AG09319 (cell line): ENCODE results near the gene TBX5.

Experiments used
- DNase-seq: peaks from one replicate; pipeline ENCODE4 v3.0.0-alpha.2; 2010; ENCODE audit warnings: low read depth; ENCODE audit errors: extremely low read depth
- TF ChIP-seq, protein P1 (sequence below): IDR thresholded peaks from 2 replicates; pipeline ENCODE4 v1.5.1; 2011; ENCODE audit warnings: low read depth, mild to moderate bottlenecking, inconsistent platforms, low read length, moderate library complexity

Gene TBX5

DNA sequence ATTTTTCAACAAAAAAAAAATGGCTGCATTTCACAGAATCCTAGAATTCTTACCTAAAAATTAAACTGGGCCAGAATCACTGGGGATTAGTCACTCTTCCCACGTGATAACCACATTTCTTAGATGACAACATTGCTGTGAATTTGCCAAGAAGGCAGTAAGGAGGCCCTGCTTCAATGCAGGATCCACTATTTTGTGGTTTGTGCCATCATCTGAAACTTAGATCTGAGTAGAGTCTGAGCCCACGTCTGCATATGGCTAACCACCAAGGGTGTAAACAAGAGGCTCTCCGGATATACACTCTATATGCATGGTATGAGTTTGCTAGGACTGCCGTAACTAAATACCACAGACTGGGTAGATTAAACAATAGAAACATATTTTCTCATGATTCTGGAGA is 24.4 kb upstream of the TBX5 start:
- DNase-seq, result no peak
- TF ChIP-seq, protein P1, sequence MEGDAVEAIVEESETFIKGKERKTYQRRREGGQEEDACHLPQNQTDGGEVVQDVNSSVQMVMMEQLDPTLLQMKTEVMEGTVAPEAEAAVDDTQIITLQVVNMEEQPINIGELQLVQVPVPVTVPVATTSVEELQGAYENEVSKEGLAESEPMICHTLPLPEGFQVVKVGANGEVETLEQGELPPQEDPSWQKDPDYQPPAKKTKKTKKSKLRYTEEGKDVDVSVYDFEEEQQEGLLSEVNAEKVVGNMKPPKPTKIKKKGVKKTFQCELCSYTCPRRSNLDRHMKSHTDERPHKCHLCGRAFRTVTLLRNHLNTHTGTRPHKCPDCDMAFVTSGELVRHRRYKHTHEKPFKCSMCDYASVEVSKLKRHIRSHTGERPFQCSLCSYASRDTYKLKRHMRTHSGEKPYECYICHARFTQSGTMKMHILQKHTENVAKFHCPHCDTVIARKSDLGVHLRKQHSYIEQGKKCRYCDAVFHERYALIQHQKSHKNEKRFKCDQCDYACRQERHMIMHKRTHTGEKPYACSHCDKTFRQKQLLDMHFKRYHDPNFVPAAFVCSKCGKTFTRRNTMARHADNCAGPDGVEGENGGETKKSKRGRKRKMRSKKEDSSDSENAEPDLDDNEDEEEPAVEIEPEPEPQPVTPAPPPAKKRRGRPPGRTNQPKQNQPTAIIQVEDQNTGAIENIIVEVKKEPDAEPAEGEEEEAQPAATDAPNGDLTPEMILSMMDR, result no peak

DNA sequence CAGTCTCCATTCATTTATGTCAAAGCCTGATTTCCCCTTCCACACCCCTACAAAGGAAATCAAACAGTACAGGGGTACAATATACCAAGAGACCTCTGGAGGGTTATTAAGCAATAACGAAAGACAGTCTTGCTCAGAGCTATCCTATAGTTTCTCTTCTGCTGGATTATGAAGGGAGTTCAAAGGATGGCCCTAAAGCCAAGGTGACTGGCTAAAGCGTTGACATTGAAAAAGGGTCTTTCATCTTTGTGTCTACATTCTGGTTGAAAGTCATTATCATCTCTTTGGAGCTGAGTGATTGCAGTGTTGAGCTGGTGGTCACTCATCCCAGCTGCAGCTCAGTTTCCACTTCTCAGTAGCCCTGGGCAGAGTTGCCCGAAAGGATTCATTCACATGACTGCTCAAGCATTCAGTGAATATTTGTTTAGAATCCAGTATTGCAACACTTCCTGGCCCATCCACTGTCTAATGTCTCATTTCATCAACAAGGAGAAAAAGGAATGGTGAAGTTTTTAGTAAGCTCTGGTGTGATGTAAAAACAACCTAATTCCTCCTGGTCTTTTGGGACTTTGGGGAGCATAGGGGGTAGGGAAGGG is 19.2 kb upstream of the TBX5 start:
- DNase-seq, result no peak
- TF ChIP-seq, protein P1, result no peak

DNA sequence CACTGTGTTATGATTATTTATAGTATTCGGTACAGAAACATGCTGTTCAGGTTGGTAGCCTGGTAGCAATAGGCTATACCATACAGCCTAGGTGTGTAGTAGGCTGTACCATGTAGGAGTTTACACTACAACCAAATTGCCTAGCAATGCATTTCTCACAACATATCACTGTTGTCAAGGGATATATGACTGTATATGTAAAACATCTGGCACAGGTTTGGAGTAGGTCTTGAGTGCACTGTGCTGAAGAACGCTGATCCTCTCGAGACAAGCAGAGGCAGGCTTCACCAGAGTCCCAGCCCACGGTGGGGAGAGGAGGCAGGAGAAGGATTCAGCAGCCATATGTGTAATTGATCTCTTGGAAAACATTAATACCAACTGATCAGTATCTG is 15.0 kb upstream of the TBX5 start:
- DNase-seq, result no peak
- TF ChIP-seq, protein P1, result no peak

DNA sequence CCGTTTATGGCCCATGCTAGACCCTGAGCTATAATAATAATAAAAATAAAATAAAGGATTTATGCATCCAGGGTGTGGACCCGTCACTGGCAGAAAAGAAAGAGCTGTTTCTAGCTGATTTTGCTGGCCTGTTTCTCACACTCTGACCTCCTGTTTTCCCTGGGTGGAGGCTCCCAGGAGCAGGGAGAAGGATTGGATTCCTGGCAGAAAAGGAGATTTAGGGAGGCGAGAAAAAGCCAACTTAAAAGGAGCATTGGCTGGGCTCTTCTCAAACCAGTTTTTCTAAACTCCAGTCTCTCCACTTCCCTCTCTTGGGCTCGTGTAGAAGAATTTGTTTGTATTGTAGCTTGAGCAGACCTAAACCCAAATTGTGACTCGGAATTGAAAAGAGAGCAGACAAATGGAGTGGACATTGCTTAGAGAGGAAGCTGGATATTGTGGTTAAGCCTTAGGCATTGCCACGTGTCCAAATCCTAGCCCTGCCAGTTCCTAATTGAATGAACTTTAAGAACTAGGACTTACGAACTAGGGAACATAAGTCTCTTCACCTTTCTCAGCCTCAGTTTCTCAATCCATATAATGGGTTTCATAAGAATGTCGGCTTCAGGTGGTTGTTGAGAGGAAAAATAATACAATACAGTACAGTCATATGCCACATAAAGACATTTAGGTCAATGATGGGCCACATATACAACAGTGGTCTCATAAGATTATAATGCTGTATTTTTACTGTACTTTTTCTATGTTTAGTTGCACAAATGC is 14.4 kb upstream of the TBX5 start:
- TF ChIP-seq, protein P1, result no peak
- no peak for DNase-seq

DNA sequence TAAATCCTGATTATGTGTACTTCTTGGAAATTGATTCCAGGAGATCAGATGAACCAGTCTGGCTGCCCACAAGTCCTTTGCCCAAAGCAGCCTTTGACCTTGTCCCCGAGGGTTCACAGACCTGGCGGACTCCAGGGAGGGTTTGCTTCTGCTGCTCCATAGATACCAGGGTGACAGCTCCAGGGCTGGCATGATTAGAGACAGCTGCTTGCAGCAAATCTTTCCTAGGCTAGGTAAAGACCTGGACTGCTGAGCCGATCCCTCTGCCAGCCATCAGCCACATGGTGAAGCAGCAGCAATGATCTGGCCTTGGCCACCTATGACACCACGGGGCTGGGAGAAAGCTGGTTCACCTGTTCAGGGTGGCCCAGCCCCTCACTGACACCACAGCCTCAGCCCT is 10.1 kb upstream of the TBX5 start:
- TF ChIP-seq, protein P1, result no peak
- DNase-seq, result no peak

DNA sequence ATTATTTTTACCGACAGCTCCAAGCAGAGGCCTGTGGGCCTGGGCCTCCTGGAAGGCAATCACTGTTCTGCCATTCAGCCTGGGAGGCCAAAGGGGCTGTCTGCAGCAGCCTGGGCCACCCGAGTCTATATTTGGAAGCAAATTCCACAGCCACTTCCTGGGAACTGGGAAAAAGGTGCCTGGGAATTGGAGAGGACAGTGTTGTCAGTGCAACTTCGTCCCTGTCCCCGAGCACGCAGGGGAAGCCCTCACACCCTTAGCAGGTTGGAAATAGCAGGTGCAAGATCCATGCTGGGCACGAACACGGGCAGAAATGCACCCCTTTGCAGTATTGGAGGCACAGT is 9.6 kb upstream of the TBX5 start:
- no peak for DNase-seq
- TF ChIP-seq, protein P1, result no peak

DNA sequence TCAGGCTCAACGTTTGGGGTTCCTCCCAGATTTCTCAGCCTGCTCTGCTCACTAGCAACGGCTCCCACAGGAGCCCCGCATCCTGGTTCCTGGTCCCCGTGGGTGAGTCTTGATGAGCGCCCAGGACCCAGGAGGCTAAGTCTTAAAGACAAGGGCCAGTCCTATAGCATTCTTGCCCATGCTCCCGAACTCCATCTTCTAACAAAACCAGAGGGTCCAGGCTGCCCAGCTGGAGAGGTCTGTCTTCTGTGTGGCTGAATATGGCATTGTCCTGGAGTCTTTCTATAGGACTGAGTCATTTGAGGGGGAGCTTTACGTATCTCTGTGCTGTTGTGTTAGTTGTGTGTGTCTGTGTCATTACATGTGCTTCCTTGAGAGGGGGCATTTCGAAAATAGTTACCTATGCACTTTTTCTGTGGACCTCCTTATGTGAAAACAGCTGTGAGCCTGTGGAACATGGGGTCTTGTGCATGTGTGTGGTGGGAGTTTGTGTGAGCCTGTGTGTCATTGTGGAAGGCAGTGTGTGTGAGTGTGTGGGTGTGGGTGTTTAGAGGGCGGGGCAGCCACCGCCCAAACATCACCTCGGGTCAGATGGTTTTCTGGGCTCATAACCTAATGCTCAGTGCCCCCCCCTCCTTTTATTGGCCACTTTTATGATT is 9.1 kb upstream of the TBX5 start:
- TF ChIP-seq, protein P1, result no peak

More for the DNA sequence above, 9.1 kb upstream of the TBX5 start:
- no peak for DNase-seq
